Gastrocnemius medialis (tissue), 4 donors: Measurements from ENCODE around the gene ZNF320.

Experiments
- POLR2A ChIP-seq, 2 donors: fragments of 450-650 bp; IDR thresholded peaks; one replicate each; pipeline ENCODE4 v1.6.1; 2017; ENCODE audit warnings: antibody characterized with exemption in 2 of 2, mild to moderate bottlenecking in 2 of 2, moderate library complexity in 2 of 2
- TF ChIP-seq, protein P1 (sequence below), 5 experiments: fragments of 450-650 bp in 3 of 5; fragments of 200-600 bp in 2 of 5; sonication (generic) in 2 of 5; IDR thresholded peaks in 4 of 5; conservative IDR thresholded peaks in 1 of 5; 1 replicate in 4 of 5; 2 replicates in 1 of 5; pipeline ENCODE4 v1.5.1; 2016 to 2019; ENCODE audit warnings: antibody characterized with exemption in 5 of 5, mild to moderate bottlenecking in 3 of 5, moderate library complexity in 3 of 5

GRCh38 chr19:52889931-52890330, 7.5 kb downstream of the ZNF320 start:
- TF ChIP-seq, protein P1, sequence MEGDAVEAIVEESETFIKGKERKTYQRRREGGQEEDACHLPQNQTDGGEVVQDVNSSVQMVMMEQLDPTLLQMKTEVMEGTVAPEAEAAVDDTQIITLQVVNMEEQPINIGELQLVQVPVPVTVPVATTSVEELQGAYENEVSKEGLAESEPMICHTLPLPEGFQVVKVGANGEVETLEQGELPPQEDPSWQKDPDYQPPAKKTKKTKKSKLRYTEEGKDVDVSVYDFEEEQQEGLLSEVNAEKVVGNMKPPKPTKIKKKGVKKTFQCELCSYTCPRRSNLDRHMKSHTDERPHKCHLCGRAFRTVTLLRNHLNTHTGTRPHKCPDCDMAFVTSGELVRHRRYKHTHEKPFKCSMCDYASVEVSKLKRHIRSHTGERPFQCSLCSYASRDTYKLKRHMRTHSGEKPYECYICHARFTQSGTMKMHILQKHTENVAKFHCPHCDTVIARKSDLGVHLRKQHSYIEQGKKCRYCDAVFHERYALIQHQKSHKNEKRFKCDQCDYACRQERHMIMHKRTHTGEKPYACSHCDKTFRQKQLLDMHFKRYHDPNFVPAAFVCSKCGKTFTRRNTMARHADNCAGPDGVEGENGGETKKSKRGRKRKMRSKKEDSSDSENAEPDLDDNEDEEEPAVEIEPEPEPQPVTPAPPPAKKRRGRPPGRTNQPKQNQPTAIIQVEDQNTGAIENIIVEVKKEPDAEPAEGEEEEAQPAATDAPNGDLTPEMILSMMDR (IDR thresholded peaks at IDR 0.05 in 4 of 5, conservative IDR thresholded peaks at IDR 0.05 in 1 of 5): no peak
- no peak for TF ChIP-seq POLR2A (IDR thresholded peaks at IDR 0.05)
